D721Med (cell line): ENCODE data around the gene STIM1.

Experiments
- DNase-seq: peaks from one replicate; pipeline ENCODE4 v3.0.0; 2011; ENCODE audit warnings: low spot score; ENCODE audit not compliant: insufficient read length
- FAIRE-seq: peaks from 2 replicates; lab custom pipeline; 2011; peaks lifted over from hg19 to GRCh38; lab: Jason Lieb, UNC
- CTCF ChIP-seq: IDR thresholded peaks from 2 replicates; pipeline ENCODE4 v1.5.1; 2012; ENCODE audit warnings: mild to moderate bottlenecking, control low read depth; ENCODE audit not compliant: insufficient read depth; ENCODE audit errors: missing control alignments

STIM1 gene

GRCh38 chr11:4095509-4096230, 240.2 kb downstream of the STIM1 start:
- no peak for DNase-seq
- TF ChIP-seq CTCF = no peak
- FAIRE-seq = no peak

- DNase-seq = no peak
- TF ChIP-seq CTCF = no peak
- FAIRE-seq = no peak
These were observed 242.7 kb downstream of the STIM1 start for GRCh38 chr11:4098026-4098621.

- FAIRE-seq (no peak), DNase-seq (no peak)
- TF ChIP-seq CTCF = no peak
These were observed 247.2 kb downstream of the STIM1 start for GRCh38 chr11:4102711-4103110.

- TF ChIP-seq CTCF = no peak
- DNase-seq (no peak), FAIRE-seq (no peak)
These were observed 247.8 kb downstream of the STIM1 start for GRCh38 chr11:4103269-4103668.

- DNase-seq (no peak), FAIRE-seq (no peak)
- no peak for TF ChIP-seq CTCF
These were observed 250.5 kb downstream of the STIM1 start for GRCh38 chr11:4105916-4106315.

- no peak for TF ChIP-seq CTCF
- DNase-seq (no peak), FAIRE-seq (no peak)
These were observed 256.4 kb downstream of the STIM1 start for GRCh38 chr11:4111834-4112233.

GRCh38 chr11:4115128-4115527, 259.7 kb downstream of the STIM1 start:
- FAIRE-seq (no peak), DNase-seq (no peak)
- TF ChIP-seq CTCF = no peak
